Heart left ventricle (tissue), 16 donors: ENCODE results near the gene SLC43A3. TPM values are rescaled to one million over a fixed set of nuclear protein-coding genes. Genes with fewer than 3 reads are reported as not detected.
A peak's percentile ranks its signal among the peaks of the same experiment; 100 is the strongest.

Source experiments
- ATAC-seq, 4 donors: fragments of 200-7000 bp; cut with Tn5 transposase; one replicate each; pipeline ENCODE4 v1.9.1; 2020 to 2022; ENCODE audit warnings: moderate library complexity in 4 of 4, mild to moderate bottlenecking in 3 of 4, moderate number of reproducible peaks in 1 of 4
- DNase-seq, 5 donors: peaks; one replicate each; pipeline ENCODE4 v3.0.0-alpha.2; 2020
- H3K27ac ChIP-seq, 12 donors: fragments of 200-600 bp; sonication (generic) in 4 of 12; one replicate each; pipeline versions ENCODE4 v1.5.0 to v1.8.0; 2016 to 2022; ENCODE audit warnings: mild to moderate bottlenecking in 2 of 12
- H3K27me3 ChIP-seq, 9 donors: fragments of 200-600 bp; sonication (generic) in 2 of 9; one replicate each; pipeline versions ENCODE4 v1.5.1 to v1.8.0; 2016 to 2022; ENCODE audit warnings: mild to moderate bottlenecking in 3 of 9
- H3K36me3 ChIP-seq, 9 donors: fragments of 200-600 bp; sonication (generic) in 2 of 9; one replicate each; pipeline versions ENCODE4 v1.5.0 to v1.8.0; 2018 to 2022; ENCODE audit warnings: mild to moderate bottlenecking in 2 of 9
- H3K4me1 ChIP-seq, 12 donors: fragments of 200-600 bp; sonication (generic) in 4 of 12; one replicate each; pipeline versions ENCODE4 v1.5.0 to v1.8.0; 2016 to 2022; ENCODE audit warnings: mild to moderate bottlenecking in 3 of 12
- H3K4me3 ChIP-seq, 12 donors: fragments of 200-600 bp; sonication (generic) in 4 of 12; one replicate each; pipeline versions ENCODE4 v1.5.0 to v1.8.0; 2017 to 2022; ENCODE audit warnings: mild to moderate bottlenecking in 9 of 12, moderate library complexity in 4 of 12
- H3K9me3 ChIP-seq, 12 donors: fragments of 200-600 bp; sonication (generic) in 4 of 12; one replicate each; pipeline versions ENCODE4 v1.5.0 to v1.8.0; 2016 to 2022; ENCODE audit warnings: mild to moderate bottlenecking in 1 of 12
- POLR2A ChIP-seq, 2 donors: fragments of 450-650 bp; IDR thresholded peaks; one replicate each; pipeline ENCODE4 v1.6.1; 2017; ENCODE audit warnings: antibody characterized with exemption in 2 of 2, mild to moderate bottlenecking in 2 of 2, moderate library complexity in 2 of 2
- WGBS, 4 donors: extraction: QIAGEN DNeasy Blood & Tissue Kit in 2 of 4; methylation state at CpG; one replicate each; pipeline versions ENCODE4 v1.1.5 to v1.1.7; 2013 to 2018; 5-methylcytosine and 5-hydroxymethylcytosine counted together
- intact Hi-C, 10 donors: fragments of 100-400 bp; cut with DNase I; formaldehyde crosslinking; loops; one replicate each; pipeline versions ENCODE4 v1.11.1 to v1.14.2; 2022
- polyA plus RNA-seq, 2 donors: library from polyadenylated mRNA; stranded (reverse); fragments of 200-250 nt; gene quantifications; one replicate each; pipeline ENCODE4 v1.2.3, GENCODE V29; 2013
- total RNA-seq, 9 donors: library from RNA; depleted of rRNA in 2 of 9; stranded (reverse); fragments of >200 nt in 2 of 9; fragmentation: NEBNext Ultra II Directional in 3 of 9; extraction: Animal tissue kit (Norgen Biotek cat#: 25700) in 3 of 9; gene quantifications; one replicate each; pipeline versions ENCODE4 v1.1.0 to v1.2.4, GENCODE V29; 2016 to 2023
- TF ChIP-seq, protein P1 (sequence below), 12 donors: fragments of 200-600 bp; sonication (generic) in 4 of 12; IDR thresholded peaks; one replicate each; pipeline versions ENCODE4 v1.5.0 to v1.8.0; 2018 to 2022; ENCODE audit warnings: antibody characterized with exemption in 12 of 12, mild to moderate bottlenecking in 5 of 12
- donor health status: ischemic (EF 13 %, LVEDD 7.1; RV severe dilation, severe dysfunction).
- donor health status: healthy with polysubstance abuse.
- donor health status: DM: no; HTN: yes; CAD: no.
- donor health status: DM: no; HTN: no; CAD: no.
- donor health status: ischemic (EF 25% LVEDD 6.9; RV normal size, moderate dysfunction).
- donor health status: ischemic (EF 25% LVEDD 5.7; RV mildly dilated, moderate dysfunction).
- donor health status: healthy.
- donor health status: DM: yes; HTN: yes; CAD: no.
- donor health status: ischemic (EF 35%, LVEDD 5.7; RV mildly dilated, moderate dysfunction).
- donor health status: nonischemic (EF 11% LVEDD 7.7; RV severe dilation, severe dysfunction).
- donor health status: DM: yes; HTN: yes; CAD: no.
- donor health status: PGD.
- donor health status: ischemic (EF 29% LVEDD 5.4; RV normal size, mild dysfunction).
- donor health status: nonischemic (EF 23%, LVEDD 6.1; RV moderate dilation, normal function).

SLC43A3 gene
- total and polyA plus RNA-seq, 11 donors: 13.5 to 56.9 (median 23.6) TPM

DNA sequence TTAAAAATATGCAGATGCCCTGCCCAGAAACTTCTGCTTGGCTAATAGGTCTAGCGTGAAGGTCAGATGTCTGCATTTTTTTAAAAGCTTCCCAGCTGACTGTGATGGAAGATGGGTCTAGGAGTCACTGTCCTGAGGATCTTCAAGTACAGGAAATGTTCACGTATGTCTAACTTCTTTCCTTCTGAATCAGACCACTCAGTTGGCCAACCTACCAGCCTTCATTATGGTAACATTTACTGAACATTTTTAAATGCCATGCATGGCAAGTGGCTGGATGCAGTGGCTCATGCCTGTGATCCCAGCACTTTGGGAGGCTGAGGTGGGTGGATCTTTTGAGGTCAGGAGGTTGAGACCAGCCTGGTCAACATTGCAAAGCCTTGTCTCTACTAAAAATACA is 35.4 kb downstream of the SLC43A3 start:
- no peaks in the 10 kb centered on the region for H3K9me3 ChIP-seq
- no peaks in the 10 kb centered on the region for H3K36me3 ChIP-seq
- no peak for ATAC-seq
- intact Hi-C loops: no loop called here
- peaks cover 0 to 2% (median 0%) of the 10 kb centered on the region in 12 donors for H3K4me1 ChIP-seq
- peaks cover 0 to 6% (median 0%) of the 10 kb centered on the region in 9 donors for H3K27me3 ChIP-seq
- TF ChIP-seq POLR2A (IDR thresholded peaks at IDR 0.05): no peak
- TF ChIP-seq, protein P1, sequence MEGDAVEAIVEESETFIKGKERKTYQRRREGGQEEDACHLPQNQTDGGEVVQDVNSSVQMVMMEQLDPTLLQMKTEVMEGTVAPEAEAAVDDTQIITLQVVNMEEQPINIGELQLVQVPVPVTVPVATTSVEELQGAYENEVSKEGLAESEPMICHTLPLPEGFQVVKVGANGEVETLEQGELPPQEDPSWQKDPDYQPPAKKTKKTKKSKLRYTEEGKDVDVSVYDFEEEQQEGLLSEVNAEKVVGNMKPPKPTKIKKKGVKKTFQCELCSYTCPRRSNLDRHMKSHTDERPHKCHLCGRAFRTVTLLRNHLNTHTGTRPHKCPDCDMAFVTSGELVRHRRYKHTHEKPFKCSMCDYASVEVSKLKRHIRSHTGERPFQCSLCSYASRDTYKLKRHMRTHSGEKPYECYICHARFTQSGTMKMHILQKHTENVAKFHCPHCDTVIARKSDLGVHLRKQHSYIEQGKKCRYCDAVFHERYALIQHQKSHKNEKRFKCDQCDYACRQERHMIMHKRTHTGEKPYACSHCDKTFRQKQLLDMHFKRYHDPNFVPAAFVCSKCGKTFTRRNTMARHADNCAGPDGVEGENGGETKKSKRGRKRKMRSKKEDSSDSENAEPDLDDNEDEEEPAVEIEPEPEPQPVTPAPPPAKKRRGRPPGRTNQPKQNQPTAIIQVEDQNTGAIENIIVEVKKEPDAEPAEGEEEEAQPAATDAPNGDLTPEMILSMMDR (IDR thresholded peaks at IDR 0.05): no peak
- no peak overlapping the region for H3K27ac ChIP-seq
- DNase-seq: no peak
- 62 to 75% (median 70%) methylated on average over 2 of the region's 2 CpGs for WGBS, 4 donors
- no peak overlapping the region for H3K4me3 ChIP-seq

DNA sequence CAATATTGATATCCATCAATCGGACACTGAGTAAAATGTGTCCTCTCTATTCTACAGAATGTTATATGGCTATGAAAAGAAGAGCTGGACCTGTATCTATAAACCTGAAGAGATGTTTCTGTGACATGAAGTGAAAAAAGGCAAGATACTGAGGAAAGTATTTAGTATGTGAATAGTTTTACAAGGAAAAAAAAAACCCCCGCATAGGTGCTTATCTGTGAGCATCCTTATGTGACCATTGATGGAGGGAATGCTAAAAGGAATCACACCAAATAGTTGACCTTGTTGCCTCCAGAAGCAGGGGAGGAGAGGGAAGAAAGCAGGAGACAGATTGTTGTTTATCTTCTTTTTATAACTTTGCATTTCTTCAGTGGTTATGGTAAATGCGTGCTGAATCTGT is 35.8 kb downstream of the SLC43A3 start:
- Histone ChIP-seq H3K27me3 (peaks cover 0 to 6% (median 0%) of the 10 kb centered on the region in 9 donors), H3K4me1 (peaks cover 0 to 2% (median 0%) of the 10 kb centered on the region in 12 donors), H3K9me3 (no peaks in the 10 kb centered on the region), H3K36me3 (no peaks in the 10 kb centered on the region), H3K27ac (no peak overlapping the region), H3K4me3 (no peak overlapping the region)
- intact Hi-C loops: no loop called here
- no peak for TF ChIP-seq POLR2A (IDR thresholded peaks at IDR 0.05)
- TF ChIP-seq, protein P1 (IDR thresholded peaks at IDR 0.05): no peak
- no peak for DNase-seq
- 91 to 96% (median 93%) methylated on average over 3 of the region's 3 CpGs for WGBS, 4 donors
- no peak for ATAC-seq

- 54 to 72% (median 62%) methylated on average over 2 of the region's 2 CpGs for WGBS, 4 donors
Measured at GRCh38 chr11:57390535-57390934, 36.4 kb downstream of the SLC43A3 start, which contains the start of gene PRG2. TSS of gene PRG2 (minus strand) at chr11:57390650. CDS start at chr11:57389944, 706 bp downstream.

DNA sequence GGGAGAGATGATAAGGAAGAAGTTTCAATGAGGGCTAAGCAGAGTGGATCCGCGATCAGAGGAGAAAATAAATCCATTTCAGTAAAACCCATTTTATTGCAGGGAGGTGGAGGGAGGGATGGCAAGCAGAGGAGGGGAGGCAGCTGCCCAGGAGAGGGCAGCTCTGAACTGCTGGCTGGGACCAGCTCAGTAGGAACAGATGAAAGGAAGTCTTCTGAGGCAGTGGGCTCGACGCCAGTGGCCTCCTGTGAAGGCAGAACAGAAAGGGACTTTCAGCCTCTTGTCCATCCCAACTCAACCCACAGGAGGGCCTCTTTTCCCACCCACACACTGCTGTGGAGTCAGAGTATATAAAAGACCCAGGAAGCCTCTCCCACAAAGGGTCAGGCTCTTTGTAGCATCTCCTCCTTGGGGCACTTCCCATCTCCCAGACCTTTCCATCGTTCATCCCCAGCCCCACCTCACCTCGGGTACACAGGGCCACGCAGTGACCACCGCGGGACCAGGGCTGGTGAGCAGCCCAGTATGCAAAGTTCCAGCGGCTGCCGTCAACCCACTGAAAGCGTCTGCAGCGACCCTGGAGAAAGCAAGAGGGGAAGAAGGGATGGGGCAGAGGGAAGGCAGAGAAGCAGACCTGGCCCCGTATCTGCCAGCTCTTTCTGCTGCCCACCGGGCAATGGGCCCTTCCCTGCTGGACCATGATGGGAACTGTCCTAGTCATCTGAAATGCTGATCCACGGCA is 39.5 kb downstream of the SLC43A3 start:
- ATAC-seq (peak in 2 of 4 donors; percentile 49 to 79), DNase-seq (peak in 3 of 5 donors; percentile 35 to 59 (median 50))
- intact Hi-C loops: loop anchor here in 1 of 10 donors (10.0 kb wide), 1 partner anchor 57 kb away; no protein-coding TSS in a partner anchor

More at GRCh38 chr11:57390535-57390934, 36.4 kb downstream of the SLC43A3 start, which contains the start of gene PRG2:
- DNase-seq: no peak
- Histone ChIP-seq H3K27me3 (peaks cover 0 to 6% (median 0%) of the 10 kb centered on the region in 9 donors), H3K9me3 (no peaks in the 10 kb centered on the region), H3K4me1 (peaks cover 0 to 2% (median 0%) of the 10 kb centered on the region in 12 donors), H3K36me3 (no peaks in the 10 kb centered on the region), H3K27ac (no peak within 1 kb of the TSS), H3K4me3 (no peak within 1 kb of the TSS)
- ATAC-seq: no peak
- no peak for TF ChIP-seq POLR2A (IDR thresholded peaks at IDR 0.05)
- TF ChIP-seq, protein P1 (IDR thresholded peaks at IDR 0.05): no peak
- intact Hi-C loops: no loop called here

More for the DNA sequence above, 39.5 kb downstream of the SLC43A3 start:
- TF ChIP-seq, protein P1 (IDR thresholded peaks at IDR 0.05): peak in 8 of 12 donors; percentile 11 to 51 (median 38)
- TF ChIP-seq POLR2A (IDR thresholded peaks at IDR 0.05): no peak
- WGBS, 4 donors: 68 to 74% (median 71%) methylated on average over 16 of the region's 16 CpGs
- no peaks in the 10 kb centered on the region for H3K36me3 ChIP-seq
- H3K4me1 ChIP-seq: peaks cover 0 to 2% (median 0%) of the 10 kb centered on the region in 12 donors
- H3K4me3 ChIP-seq: no peak overlapping the region
- no peaks in the 10 kb centered on the region for H3K9me3 ChIP-seq
- peak overlapping the region in 4 of 12 donors; percentile 13 to 54 (median 42) for H3K27ac ChIP-seq
- H3K27me3 ChIP-seq: peaks cover 0 to 6% (median 0%) of the 10 kb centered on the region in 9 donors
